ENCODE results near the gene RPS6KA4. TPM values are rescaled to one million over a fixed set of nuclear protein-coding genes. Genes with fewer than 3 reads are reported as not detected.
"Not testable (repeated sequence)": the region's sequence is repeated elsewhere in the genome, so short reads cannot be mapped to it uniquely, and the experiment has no call there.

Gene RPS6KA4
- total RNA-seq, 4 donors from 2014 or later, result 2.4 to 37.4 (median 29.3) TPM

- Histone ChIP-seq H3K4me3 (no peak overlapping the region), H3K36me3 (no peaks in the 10 kb centered on the region), H3K4me1 (no peaks in the 10 kb centered on the region), H3K27me3 (no peaks in the 10 kb centered on the region), H3K9me3 (no peaks in the 10 kb centered on the region), H3K27ac (no peak overlapping the region)
- intact Hi-C loops (cut with DNase I; ENCODE audit: low total_unique reads), result no loop called here
- DNase-seq, result no peak
- TF ChIP-seq CTCF (IDR thresholded peaks at IDR 0.05) (no peak), POLR2A (IDR thresholded peaks at IDR 0.05) (no peak)
These were observed 44.0 kb upstream of the RPS6KA4 start for GRCh38 chr11:64314805-64315561.

- H3K4me3 ChIP-seq; H3K4me1 ChIP-seq; intact Hi-C loops (cut with DNase I; ENCODE audit: low total_unique reads); H3K9me3 ChIP-seq; DNase-seq; H3K36me3 ChIP-seq; H3K27me3 ChIP-seq: not testable (repeated sequence)
- H3K27ac ChIP-seq, result peak overlapping the region in 1 of 2 donors; percentile 97
These were observed 43.1 kb upstream of the RPS6KA4 start for GRCh38 chr11:64315667-64316526.

GRCh38 chr11:64316672-64317324 is 42.2 kb upstream of the RPS6KA4 start:
- H3K36me3 ChIP-seq, result no peaks in the 10 kb centered on the region
- intact Hi-C loops (cut with DNase I; ENCODE audit: low total_unique reads), result no loop called here
- no peaks in the 10 kb centered on the region for H3K4me1 ChIP-seq

GRCh38 chr11:64317325-64317960 is 41.5 kb upstream of the RPS6KA4 start, which contains the start of gene TRMT112:
Gene TRMT112, minus strand, starts transcription at chr11:64317559. Its CDS starts 33 bp downstream, at chr11:64317526.
- no peaks in the 10 kb centered on the region for H3K4me1 ChIP-seq
- no peaks in the 10 kb centered on the region for H3K36me3 ChIP-seq
- TF ChIP-seq POLR2A (IDR thresholded peaks at IDR 0.05) (peak; percentile 70 to 85), CTCF (IDR thresholded peaks at IDR 0.05) (peak in 1 of 4 experiments; percentile 0)
- DNase-seq, result peak; percentile 95 to 98
- intact Hi-C loops (cut with DNase I; ENCODE audit: low total_unique reads), result no loop called here
- H3K4me3 ChIP-seq, result peak within 1 kb of the TSS; percentile 74 to 75
- H3K27me3 ChIP-seq, result no peaks in the 10 kb centered on the region
- H3K27ac ChIP-seq, result peak within 1 kb of the TSS; percentile 97 to 98
- H3K9me3 ChIP-seq, result no peaks in the 10 kb centered on the region

More at GRCh38 chr11:64316672-64317324, 42.2 kb upstream of the RPS6KA4 start:
- Histone ChIP-seq H3K4me3 (peak overlapping the region; percentile 74 to 75), H3K27ac (peak overlapping the region; percentile 97 to 98), H3K9me3 (no peaks in the 10 kb centered on the region), H3K27me3 (no peaks in the 10 kb centered on the region)
- peak in 1 of 2 donors; percentile 60 for DNase-seq
- TF ChIP-seq POLR2A (IDR thresholded peaks at IDR 0.05), result no peak
- TF ChIP-seq CTCF (IDR thresholded peaks at IDR 0.05), result peak in 1 of 4 experiments; percentile 3

All from uterus (tissue), 4 donors.